Epithelial cell of proximal tubule (primary cell): ENCODE results near the gene HSD17B11. TPM values are rescaled to one million over a fixed set of nuclear protein-coding genes. Genes with fewer than 3 reads are reported as not detected.

Experiments used
- DNase-seq: peaks from one replicate; pipeline ENCODE4 v3.0.0-alpha.2; 2011; ENCODE audit warnings: low read depth
- H3K4me3 ChIP-seq: 2 replicates; pipeline ENCODE4 v1.5.1; 2011; ENCODE audit warnings: low read depth, mild to moderate bottlenecking, low read length
- total RNA-seq: library from RNA; depleted of rRNA; stranded (reverse); fragments of >200 nt; gene quantifications from 2 replicates; pipeline ENCODE4 v1.2.3, GENCODE V29; 2015
- TF ChIP-seq, protein P1 (sequence below): conservative IDR thresholded peaks from 2 replicates; pipeline ENCODE4 v1.5.1; 2012; ENCODE audit warnings: low read depth, mild to moderate bottlenecking, low read length

The HSD17B11 gene, protein sequence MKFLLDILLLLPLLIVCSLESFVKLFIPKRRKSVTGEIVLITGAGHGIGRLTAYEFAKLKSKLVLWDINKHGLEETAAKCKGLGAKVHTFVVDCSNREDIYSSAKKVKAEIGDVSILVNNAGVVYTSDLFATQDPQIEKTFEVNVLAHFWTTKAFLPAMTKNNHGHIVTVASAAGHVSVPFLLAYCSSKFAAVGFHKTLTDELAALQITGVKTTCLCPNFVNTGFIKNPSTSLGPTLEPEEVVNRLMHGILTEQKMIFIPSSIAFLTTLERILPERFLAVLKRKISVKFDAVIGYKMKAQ
- 19.4 and 19.7 TPM in 2 replicates for total RNA-seq

DNA sequence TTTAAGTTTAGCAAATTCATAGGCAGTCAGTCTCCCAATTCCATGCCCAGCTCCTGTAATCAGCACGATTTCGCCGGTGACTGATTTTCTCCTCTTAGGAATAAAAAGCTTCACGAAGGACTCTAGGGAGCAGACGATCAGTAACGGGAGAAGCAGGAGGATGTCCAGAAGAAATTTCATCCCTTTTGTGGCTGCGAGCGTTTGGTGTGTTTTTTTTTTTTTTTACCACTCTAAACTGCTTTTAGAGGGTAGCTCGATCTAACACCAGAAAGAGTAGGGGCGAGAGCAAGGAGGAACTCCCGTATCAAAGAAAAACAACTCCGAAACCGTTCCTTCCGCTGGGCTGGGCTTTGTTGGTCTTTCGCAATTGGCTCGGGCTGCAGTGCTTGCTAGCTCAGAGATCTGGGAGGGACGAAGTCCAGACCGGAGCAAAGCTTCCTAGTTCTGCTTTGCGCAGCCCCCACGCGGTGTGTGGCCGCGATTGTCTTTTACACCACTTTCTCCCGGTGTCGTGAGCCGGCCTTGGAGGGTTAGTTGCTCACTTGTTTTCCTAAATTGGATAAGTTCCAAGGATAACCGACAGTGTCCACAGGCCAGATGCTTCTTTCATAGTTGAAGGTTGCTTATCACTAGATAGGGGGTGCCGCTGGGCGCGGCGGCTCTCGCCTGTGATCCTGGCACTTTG lies at the start of gene HSD17B11:
TSS of gene HSD17B11 (minus strand) at position 298 of the 685 bp plus-strand sequence. CDS start at position 180, 118 bp downstream.
- peak within 1 kb of the TSS; percentile 76 for H3K4me3 ChIP-seq
- TF ChIP-seq, protein P1, sequence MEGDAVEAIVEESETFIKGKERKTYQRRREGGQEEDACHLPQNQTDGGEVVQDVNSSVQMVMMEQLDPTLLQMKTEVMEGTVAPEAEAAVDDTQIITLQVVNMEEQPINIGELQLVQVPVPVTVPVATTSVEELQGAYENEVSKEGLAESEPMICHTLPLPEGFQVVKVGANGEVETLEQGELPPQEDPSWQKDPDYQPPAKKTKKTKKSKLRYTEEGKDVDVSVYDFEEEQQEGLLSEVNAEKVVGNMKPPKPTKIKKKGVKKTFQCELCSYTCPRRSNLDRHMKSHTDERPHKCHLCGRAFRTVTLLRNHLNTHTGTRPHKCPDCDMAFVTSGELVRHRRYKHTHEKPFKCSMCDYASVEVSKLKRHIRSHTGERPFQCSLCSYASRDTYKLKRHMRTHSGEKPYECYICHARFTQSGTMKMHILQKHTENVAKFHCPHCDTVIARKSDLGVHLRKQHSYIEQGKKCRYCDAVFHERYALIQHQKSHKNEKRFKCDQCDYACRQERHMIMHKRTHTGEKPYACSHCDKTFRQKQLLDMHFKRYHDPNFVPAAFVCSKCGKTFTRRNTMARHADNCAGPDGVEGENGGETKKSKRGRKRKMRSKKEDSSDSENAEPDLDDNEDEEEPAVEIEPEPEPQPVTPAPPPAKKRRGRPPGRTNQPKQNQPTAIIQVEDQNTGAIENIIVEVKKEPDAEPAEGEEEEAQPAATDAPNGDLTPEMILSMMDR = peak; percentile 32
- peak; percentile 78 for DNase-seq

DNA sequence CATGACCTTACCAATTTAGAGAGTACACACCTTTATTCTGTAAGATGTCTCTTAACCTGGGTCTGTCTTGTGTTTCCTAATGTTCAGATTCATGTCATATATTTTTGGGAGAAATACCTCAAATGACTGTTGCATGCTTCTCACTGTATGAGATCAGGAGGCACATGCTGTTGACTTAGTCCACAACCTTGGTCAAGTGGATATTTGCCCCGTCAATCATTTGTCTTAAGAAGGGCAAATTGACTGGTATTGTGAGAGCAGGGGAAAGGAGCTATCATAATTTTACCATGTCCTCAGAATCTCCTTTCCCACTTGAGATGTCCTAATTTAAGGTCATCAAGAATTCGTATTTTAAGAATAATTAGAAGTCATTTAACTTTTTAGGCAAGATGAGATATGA lies 42.4 kb upstream of the HSD17B11 start:
- H3K4me3 ChIP-seq = no peak overlapping the region
- no peak for DNase-seq
- TF ChIP-seq, protein P1 = no peak

DNA sequence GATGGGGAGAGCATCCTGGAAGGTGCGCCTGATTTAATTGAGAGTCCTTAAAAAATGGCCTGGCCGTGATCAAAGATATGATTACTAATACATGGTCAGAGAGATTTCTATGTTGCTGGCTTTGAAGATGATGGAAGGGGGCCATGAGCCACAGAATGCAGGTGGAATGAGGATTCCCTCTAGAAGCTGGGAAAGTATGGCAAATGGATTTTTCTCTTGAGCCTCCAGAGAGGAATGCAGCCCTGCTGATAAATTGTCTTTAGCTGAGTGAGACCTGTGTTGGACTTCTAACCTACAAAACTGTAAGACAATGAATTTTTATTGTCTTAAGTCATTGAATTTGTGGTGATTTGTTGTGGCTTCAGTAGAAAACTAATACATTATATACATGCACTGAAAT lies 39.0 kb upstream of the HSD17B11 start:
- H3K4me3 ChIP-seq = no peak overlapping the region
- TF ChIP-seq, protein P1 = no peak
- no peak for DNase-seq

DNA sequence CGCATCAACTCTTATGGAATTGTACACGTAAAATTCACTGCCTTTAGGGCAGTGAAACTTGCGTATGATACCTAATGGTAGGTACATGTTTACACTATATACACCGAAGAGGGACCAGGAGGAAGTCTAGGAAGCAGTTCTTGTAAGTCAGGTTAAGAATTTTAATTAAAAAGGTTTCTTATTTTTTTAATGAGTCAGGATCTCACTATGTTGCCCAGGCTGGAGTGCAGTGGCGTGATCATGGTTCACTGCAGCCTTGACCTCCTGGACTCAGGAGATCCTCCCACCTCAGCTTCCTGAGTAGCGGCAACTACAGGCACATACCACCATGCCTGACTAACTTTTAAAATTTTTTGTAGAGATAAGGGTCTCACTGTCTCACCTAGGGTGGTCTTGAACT lies 38.0 kb upstream of the HSD17B11 start:
- no peak overlapping the region for H3K4me3 ChIP-seq
- TF ChIP-seq, protein P1 = no peak
- DNase-seq = no peak

DNA sequence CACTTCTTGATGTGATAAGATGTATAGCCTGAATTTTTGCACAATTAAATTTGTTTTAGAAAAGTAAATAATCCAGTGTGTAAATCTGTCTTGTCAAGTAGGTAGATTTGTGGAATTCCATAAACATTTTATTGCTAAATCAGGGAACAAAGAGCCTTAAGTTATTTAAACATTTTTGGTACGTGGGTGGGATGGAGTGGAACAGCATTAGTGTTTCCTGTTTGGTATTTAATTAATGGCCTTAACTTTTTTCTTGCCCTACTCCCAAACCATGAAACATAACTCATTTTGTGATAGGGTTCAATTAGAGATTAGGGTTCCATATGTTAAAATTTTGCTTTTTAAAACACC lies 36.5 kb upstream of the HSD17B11 start:
- DNase-seq = no peak
- no peak overlapping the region for H3K4me3 ChIP-seq
- TF ChIP-seq, protein P1 = no peak

DNA sequence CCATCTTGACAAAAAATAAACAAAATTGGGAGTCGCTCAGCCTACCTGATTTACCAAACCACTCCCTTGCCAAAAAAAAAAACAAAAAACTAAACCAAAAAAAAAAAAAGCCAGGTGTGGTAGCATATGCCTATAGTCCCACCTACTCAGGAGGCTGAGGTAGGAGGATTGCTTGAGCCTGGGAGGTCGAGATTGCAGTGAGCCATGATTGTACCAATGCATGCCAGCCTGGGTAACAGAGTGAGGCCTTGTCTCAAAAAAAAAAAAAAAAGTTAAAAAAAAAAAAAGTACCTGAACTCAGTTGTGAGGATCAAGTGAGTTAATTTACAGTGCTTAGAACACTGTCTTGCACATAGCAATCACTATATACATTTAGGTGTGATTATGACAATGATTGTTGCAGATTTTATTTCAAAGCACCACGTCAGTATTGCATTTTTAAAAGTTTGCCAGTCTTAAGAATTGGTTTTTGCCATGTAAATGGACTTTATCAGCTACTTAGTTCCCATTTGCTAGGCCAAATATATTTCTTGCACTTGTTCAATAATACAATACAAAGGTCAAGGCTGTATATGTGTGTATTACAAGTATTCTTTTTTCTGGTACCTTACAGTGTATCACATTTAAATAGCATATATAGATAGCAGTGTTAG lies 36.0 kb upstream of the HSD17B11 start:
- DNase-seq = no peak
- no peak overlapping the region for H3K4me3 ChIP-seq
- TF ChIP-seq, protein P1 = no peak
